Measurements from ENCODE around the gene GNB4.

- TF ChIP-seq CTCF (IDR thresholded peaks at IDR 0.05) (no peak), POLR2A (IDR thresholded peaks at IDR 0.05) (no peak)
Observed at GRCh38 chr3:179416681-179417080, 34.6 kb downstream of the GNB4 start.

All from thyroid gland (tissue), 4 donors.